GM10847 (cell line): Measurements from ENCODE around the gene ARHGAP18.

Source experiments
- POLR2A ChIP-seq: IDR thresholded peaks from 2 replicates; pipeline ENCODE4 v1.6.1; 2011; ENCODE audit not compliant: insufficient read length; ENCODE audit errors: extremely low read depth

Gene ARHGAP18

DNA sequence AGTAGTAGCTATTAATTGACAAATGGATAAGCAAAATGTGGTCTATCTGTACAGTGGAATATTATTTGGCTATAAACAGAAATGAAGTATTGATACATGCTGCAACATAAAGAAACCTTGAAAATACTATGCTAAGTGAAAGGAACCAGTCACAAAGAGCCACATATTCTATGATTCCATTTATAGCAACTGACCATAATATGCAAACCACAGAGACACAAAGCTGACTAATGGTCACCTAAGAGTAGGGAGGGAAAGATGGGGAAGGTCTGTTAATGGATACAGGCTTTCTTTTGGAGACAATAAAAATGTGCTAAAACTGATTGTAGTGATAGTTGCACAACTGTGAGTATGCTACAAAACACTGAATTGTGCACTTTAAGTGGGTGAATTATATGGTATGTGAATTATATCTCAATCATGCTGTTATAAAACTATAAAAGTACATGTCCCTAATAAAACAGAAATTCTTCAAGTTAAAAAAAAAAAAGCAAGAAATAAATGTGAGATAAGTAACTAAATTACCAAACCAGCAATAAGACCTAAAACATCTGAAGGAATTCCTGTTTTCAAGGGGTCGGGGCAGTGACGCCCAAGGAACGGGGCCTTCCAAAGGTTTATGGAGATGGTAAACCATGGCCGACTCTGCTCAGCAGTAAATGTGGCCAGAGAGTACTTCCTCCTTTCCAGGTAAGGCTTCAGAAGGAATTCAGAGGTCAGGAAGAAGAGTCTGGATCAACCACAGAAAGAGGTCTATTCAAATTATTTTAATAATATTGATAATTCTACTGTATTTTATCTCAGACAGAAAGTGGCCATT is 75.4 kb downstream of the ARHGAP18 start:
- TF ChIP-seq POLR2A, result no peak

DNA sequence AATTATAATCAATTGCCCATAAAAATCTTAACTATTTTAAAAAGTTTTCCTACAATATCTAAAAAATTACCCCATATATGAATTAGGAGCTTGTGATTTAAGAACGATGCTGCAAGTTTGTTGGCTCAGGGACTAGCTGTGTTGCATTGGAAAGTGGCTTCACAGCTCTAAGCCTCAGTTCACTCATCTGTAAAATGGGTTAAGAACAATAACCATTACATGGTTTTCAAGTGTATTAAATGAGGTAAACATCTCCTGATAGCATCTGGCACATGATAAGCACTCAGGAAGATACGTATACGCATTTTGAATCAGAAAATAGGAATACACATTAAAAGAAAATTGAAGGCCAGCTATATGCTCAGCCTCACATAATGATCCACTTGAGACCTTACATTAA is 76.4 kb downstream of the ARHGAP18 start:
- TF ChIP-seq POLR2A, result no peak

GRCh38 chr6:129632172-129632613 is 77.8 kb downstream of the ARHGAP18 start:
- no peak for TF ChIP-seq POLR2A

- TF ChIP-seq POLR2A, result no peak
Measured at GRCh38 chr6:129631070-129631469, 78.9 kb downstream of the ARHGAP18 start.

DNA sequence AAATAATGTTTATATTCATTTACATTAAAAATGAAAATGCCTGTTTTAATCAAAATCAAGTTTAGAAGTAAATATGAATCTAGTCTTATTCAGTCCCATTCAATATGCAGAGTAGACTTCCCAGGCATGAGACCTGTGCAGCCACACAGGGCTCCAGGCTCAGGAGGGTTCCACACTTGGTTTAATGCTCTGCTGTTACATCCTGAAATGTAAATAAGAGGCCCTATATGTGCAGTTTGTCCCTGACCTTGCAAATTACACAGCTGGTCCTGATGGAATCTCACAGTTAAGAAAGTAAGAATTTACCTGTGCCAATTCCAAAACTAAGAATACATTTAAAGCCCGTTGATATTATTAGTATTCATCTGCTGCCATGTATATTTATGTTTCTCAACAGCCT is 79.4 kb downstream of the ARHGAP18 start:
- no peak for TF ChIP-seq POLR2A

DNA sequence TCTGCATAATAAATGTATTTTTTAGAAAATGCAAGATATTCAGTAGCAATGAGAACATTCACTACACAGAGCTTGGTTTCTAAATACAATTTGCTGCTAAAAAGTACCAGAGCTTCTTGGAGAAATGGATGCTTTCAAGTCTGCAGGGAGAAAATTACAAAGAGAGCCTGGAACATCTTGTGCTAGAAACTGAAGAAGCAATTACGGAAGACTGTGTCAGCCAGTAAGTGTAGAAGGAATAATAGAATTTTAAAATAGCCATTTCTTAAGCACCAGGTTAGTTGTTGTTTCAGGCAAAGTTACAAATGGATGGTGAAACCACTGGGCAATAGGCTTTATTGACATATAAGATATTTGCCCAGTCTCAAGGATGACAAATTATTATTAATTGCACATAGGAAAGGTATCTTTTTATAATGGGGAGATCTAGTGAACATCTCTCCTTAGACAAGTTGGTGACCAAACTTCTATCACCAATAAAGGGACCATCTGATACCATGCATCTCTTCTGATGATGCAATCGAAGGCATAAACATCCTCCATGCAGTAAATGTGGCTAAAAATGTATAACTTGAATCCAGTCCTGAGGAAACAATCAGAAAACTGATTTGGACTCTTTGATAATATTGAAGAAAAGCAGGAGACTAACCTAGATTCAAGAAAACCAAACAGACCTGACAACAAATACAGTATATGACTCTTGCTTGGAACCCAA is 81.7 kb downstream of the ARHGAP18 start:
- TF ChIP-seq POLR2A, result no peak

DNA sequence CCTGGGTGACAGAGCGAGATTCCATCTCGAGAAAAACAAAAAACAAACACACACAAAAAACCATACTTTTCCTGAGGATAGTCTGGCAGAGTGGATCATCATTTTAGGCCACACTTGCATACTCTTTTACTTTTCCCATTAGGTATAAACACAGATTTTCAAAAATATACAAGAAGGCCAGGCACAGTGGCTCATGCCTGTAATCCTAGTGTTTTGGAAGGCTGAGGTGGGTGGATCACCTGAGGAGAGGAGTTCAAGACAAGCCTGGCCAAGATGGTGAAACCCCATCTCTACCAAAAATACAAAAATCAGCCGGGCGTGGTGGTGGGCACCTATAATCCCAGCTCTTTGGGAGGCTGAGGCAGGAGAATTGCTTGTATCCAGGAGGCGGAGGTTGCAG is 85.5 kb downstream of the ARHGAP18 start:
- no peak for TF ChIP-seq POLR2A

GRCh38 chr6:129623008-129623732 is 86.8 kb downstream of the ARHGAP18 start:
- TF ChIP-seq POLR2A, result no peak

- no peak for TF ChIP-seq POLR2A
Measured at GRCh38 chr6:129621252-129621651, 88.7 kb downstream of the ARHGAP18 start.

DNA sequence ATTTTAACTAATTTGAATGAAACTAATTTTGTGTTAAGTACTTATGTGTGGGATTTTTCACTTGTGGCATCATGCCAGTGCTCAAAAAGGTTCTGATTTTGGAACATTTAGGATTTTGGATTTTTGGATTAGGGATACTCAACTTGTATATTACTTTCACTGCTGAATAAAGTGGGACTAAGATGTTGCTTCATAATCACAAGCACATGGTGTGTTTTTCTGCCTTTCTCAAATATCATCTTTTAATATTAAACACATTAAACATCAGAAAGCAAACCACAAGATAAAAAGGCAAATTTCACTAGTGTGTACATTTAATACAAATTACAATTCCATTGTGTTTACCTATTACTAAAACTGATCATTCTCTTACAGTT is 89.8 kb downstream of the ARHGAP18 start:
- TF ChIP-seq POLR2A, result no peak

DNA sequence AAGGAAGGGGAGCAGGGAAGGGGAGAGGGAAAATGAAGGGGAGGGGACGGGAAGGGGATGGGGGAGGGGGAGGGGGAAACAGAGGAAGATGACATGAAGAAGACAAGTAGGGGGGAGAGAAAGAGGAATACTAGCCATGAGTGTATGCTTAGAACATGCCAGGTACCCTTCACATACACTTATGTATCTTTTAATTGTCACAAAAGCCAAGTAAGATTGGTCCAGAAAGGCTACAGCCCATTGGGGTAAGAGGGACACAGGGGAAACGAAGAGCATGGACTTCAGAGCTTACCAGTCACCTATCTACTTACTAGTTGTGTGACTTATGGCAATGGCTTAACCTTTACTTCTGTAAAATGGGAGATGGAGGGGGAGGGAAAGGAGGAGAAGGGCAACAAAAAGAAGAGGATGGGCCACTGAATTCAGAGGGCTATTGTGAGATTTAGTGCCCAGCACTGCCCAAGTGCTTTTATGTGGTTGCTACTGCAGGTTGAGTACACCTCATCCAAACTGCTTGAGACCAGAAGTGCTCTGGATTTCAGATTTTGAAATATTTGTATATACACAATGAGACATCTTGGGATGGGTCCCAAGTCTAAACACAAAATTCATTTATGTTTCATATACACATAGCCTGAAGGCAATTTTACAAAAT is 90.3 kb downstream of the ARHGAP18 start:
- no peak for TF ChIP-seq POLR2A

- TF ChIP-seq POLR2A, result no peak
Measured at GRCh38 chr6:129617986-129618385, 92.0 kb downstream of the ARHGAP18 start.

GRCh38 chr6:129615496-129615895 is 94.5 kb downstream of the ARHGAP18 start:
- no peak for TF ChIP-seq POLR2A

DNA sequence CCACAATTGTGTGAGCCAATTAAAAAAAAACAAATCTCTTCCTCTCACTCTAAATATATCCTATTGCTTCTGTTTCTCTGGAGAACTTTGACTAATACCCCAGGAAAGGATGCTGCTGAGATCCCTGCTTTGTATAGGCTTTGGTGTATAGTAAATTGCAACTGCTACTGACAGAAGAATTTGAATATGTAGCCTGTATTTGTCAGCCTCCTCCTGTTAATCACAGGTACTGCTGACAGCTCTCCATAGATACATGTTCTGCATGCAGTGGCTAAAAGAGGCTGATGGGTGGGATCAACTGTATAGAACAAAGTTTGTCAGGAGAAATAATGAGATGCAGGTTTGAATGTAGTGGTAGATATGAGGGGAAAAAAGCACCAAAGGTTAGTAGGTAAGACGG is 95.0 kb downstream of the ARHGAP18 start:
- TF ChIP-seq POLR2A, result no peak

- TF ChIP-seq POLR2A, result no peak
Measured at GRCh38 chr6:129614464-129614863, 95.5 kb downstream of the ARHGAP18 start.
